D721Med (cell line): ENCODE data around the gene RUNDC1.

Experiments
- DNase-seq: peaks from one replicate; pipeline ENCODE4 v3.0.0; 2011; ENCODE audit warnings: low spot score; ENCODE audit not compliant: insufficient read length
- FAIRE-seq: peaks from 2 replicates; lab custom pipeline; 2011; peaks lifted over from hg19 to GRCh38; lab: Jason Lieb, UNC
- CTCF ChIP-seq: IDR thresholded peaks from 2 replicates; pipeline ENCODE4 v1.5.1; 2012; ENCODE audit warnings: mild to moderate bottlenecking, control low read depth; ENCODE audit not compliant: insufficient read depth; ENCODE audit errors: missing control alignments

Gene RUNDC1

GRCh38 chr17:43014649-43015542 is 34.5 kb downstream of the RUNDC1 start:
- DNase-seq: no peak
- no peak for FAIRE-seq
- no peak for TF ChIP-seq CTCF

- FAIRE-seq (no peak), DNase-seq (no peak)
- no peak for TF ChIP-seq CTCF
These were observed 35.2 kb downstream of the RUNDC1 start for GRCh38 chr17:43015579-43015978.

DNA sequence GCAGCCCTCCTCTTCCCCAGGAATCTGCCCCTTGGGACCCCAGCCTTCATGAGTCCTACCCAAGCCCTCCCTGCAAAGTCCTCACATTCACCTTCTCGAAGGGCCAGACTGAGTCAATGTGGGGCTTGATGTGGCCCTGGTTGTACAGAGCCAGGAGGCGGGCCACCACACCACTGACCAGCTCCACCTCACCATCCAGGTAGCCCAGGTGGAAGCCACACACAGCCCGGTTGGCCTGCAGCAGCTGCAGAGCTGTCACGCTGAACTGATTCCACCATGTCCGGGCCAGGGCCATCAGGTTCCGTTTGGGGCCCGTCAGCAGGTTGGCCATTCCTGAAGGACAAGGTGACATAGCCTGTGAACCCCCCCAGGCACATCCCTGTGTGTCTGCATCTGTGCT is 35.9 kb downstream of the RUNDC1 start:
- TF ChIP-seq CTCF: no peak
- DNase-seq: no peak
- no peak for FAIRE-seq

DNA sequence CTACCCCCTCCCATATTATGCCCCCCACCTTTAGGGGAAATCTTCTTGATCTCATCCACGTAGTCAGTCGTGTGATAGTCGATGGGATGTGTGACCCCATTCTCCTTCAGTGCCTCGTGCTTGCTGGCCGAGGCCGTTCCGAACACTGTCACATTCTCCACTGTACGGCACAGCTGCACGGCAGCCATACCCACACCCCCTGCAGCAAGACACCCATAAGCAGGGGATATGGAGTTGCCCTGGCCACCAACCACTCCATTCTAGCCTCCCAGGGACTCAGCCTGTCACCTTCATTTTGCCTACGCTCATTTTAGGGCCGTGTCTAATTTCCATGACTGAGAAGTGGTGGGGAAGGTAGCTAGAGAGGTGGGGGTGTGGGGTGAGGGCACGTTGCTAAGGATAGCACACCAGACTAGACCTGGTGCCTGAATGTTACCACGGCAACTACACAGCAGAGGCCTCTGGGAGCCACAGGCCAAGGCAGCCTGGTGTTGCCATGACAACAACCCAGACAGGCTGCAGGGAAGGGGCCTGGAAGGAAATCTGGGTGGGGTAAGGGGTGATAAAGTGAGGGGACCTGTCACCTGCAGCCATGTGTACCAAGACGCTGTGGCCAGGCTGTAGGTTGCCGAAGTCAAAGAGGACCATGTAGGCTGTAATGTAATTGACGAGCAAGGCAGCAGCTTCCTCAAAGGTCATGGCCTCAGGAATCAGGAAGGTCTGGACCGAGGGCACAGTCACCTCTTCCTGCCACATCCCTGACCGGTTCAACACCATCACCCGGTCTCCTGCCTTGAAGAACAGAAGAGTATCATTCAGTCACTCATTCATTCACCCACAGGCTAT is 37.9 kb downstream of the RUNDC1 start:
- no peak for DNase-seq
- no peak for FAIRE-seq

DNA sequence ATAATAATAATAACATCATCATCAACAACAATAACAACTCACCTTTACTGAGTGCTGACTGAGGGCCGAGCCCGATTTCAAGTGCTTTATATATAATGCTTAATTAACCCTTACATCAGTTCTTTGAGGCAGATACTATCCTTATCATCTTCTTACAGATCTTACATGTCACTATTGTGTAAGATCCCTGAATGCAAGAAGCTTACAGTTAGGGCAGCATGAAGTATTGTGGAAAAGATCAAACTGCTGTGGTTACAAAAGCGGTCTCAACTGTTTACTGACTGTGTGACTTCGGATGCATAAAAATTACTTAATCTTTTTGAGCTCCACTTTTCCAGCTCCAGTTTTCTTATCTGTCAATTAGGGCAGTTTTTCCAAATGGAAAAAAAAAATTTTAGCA is 38.6 kb downstream of the RUNDC1 start:
- DNase-seq: no peak
- no peak for TF ChIP-seq CTCF
- no peak for FAIRE-seq

More for the DNA sequence above, 37.9 kb downstream of the RUNDC1 start:
- TF ChIP-seq CTCF: no peak

GRCh38 chr17:43019418-43019817 is 39.1 kb downstream of the RUNDC1 start:
- no peak for DNase-seq
- no peak for TF ChIP-seq CTCF
- FAIRE-seq: no peak
